HEK293 (cell line): ENCODE results near the gene GALNS.

ENCODE experiments used
- CTCF ChIA-PET: fragments of 350-600 bp; formaldehyde crosslinking; extraction: SDS; loops from one replicate; lab custom pipeline; 2021; ENCODE audit warnings: antibody characterized with exemption; lab: Yijun Ruan, JAX
- POLR2A ChIA-PET: fragments of 300-600 bp; formaldehyde crosslinking; extraction: SDS; loops from one replicate; lab custom pipeline; 2020; ENCODE audit warnings: antibody characterized with exemption, inconsistent platforms; lab: Yijun Ruan, JAX
- H3K27ac ChIP-seq: fragments of 200-500 bp; sonication (Bioruptor generic); 2 replicates; pipeline ENCODE4 v1.5.1; 2014; ENCODE audit warnings: low read depth, low read length, control low read depth, inconsistent platforms; ENCODE audit errors: extremely low read depth
- H3K36me3 ChIP-seq, 2 experiments: fragments of 200-500 bp in 1 of 2; sonication (Bioruptor generic) in 1 of 2; 1 replicate in 1 of 2; 2 replicates in 1 of 2; pipeline ENCODE4 v1.5.1; 2014 to 2017; ENCODE audit warnings: inconsistent platforms in 2 of 2, low read length in 2 of 2; ENCODE audit not compliant: control insufficient read depth in 2 of 2, insufficient read depth in 1 of 2
- H3K4me1 ChIP-seq: fragments of 200-500 bp; sonication (Bioruptor generic); 2 replicates; pipeline ENCODE4 v1.5.1; 2014; ENCODE audit warnings: mild to moderate bottlenecking, low read length, inconsistent platforms; ENCODE audit not compliant: control insufficient read depth, insufficient read depth
- H3K4me3 ChIP-seq: 2 replicates; pipeline ENCODE4 v1.5.1; 2011; ENCODE audit warnings: low read depth, mild to moderate bottlenecking, control low read depth, low read length, moderate library complexity
- H3K9me3 ChIP-seq: fragments of 200-500 bp; sonication (Bioruptor generic); 2 replicates; pipeline ENCODE4 v1.5.1; 2014; ENCODE audit warnings: low read depth, low read length, inconsistent platforms; ENCODE audit not compliant: control insufficient read depth, insufficient read depth
- EGR2 ChIP-seq: fragments of 450-650 bp; formaldehyde crosslinking; IDR thresholded peaks from 2 replicates; pipeline ENCODE4 v1.5.1; 2016; ENCODE audit warnings: low read depth, missing biosample characterization, missing genetic modification characterization
- GLI2 ChIP-seq: fragments of 450-650 bp; formaldehyde crosslinking; IDR thresholded peaks from 2 replicates; pipeline ENCODE4; 2017; ENCODE audit warnings: missing biosample characterization, missing genetic modification characterization, low read depth, borderline replicate concordance
- HOXA7 ChIP-seq: sonication (generic); formaldehyde crosslinking; IDR thresholded peaks from 2 replicates; pipeline ENCODE4 v1.8.1; 2022; ENCODE audit warnings: missing genetic modification reagents, borderline replicate concordance
- HOXC10 ChIP-seq: sonication (generic); formaldehyde crosslinking; IDR thresholded peaks from 2 replicates; pipeline ENCODE4 v1.8.1; 2023; ENCODE audit warnings: mild to moderate bottlenecking, missing genetic modification reagents
- HOXD13 ChIP-seq: sonication (generic); formaldehyde crosslinking; IDR thresholded peaks from 2 replicates; pipeline ENCODE4 v1.8.0; 2022; ENCODE audit warnings: missing genetic modification reagents, borderline replicate concordance
- IKZF3 ChIP-seq: fragments of 450-650 bp; IDR thresholded peaks from 2 replicates; pipeline ENCODE4 v1.5.0; 2018; ENCODE audit warnings: missing biosample characterization, mild to moderate bottlenecking, missing genetic modification characterization, moderate library complexity
- SCRT1 ChIP-seq: fragments of 450-650 bp; formaldehyde crosslinking; IDR thresholded peaks from 2 replicates; pipeline ENCODE4 v1.5.1; 2016; ENCODE audit warnings: missing biosample characterization, missing genetic modification characterization, borderline replicate concordance
- ZFHX2 ChIP-seq: fragments of 450-650 bp; formaldehyde crosslinking; conservative IDR thresholded peaks from 2 replicates; pipeline ENCODE4 v1.5.1; 2016; ENCODE audit warnings: missing biosample characterization, missing genetic modification characterization
- ZIC2 ChIP-seq: fragments of 450-650 bp; formaldehyde crosslinking; IDR thresholded peaks from 2 replicates; pipeline ENCODE4 v1.5.1; 2016; ENCODE audit warnings: missing biosample characterization, missing genetic modification characterization
- ZNF133 ChIP-seq: fragments of 450-650 bp; formaldehyde crosslinking; IDR thresholded peaks from 2 replicates; pipeline ENCODE4 v1.5.1; 2016; ENCODE audit warnings: missing biosample characterization, missing genetic modification characterization
- ZNF148 ChIP-seq: fragments of 450-650 bp; formaldehyde crosslinking; IDR thresholded peaks from 2 replicates; pipeline ENCODE4 v1.5.0; 2017; ENCODE audit warnings: missing biosample characterization, missing genetic modification characterization, borderline replicate concordance
- ZNF366 ChIP-seq: fragments of 450-650 bp; formaldehyde crosslinking; conservative IDR thresholded peaks from 2 replicates; pipeline ENCODE4 v1.5.1; 2016; ENCODE audit warnings: missing biosample characterization, missing genetic modification characterization
- ZNF449 ChIP-seq: fragments of 450-650 bp; formaldehyde crosslinking; IDR thresholded peaks from 2 replicates; pipeline ENCODE4 v1.5.1; 2017; ENCODE audit warnings: missing biosample characterization, mild to moderate bottlenecking, missing genetic modification characterization, moderate library complexity
- ZNF510 ChIP-seq: fragments of 450-650 bp; formaldehyde crosslinking; IDR thresholded peaks from 2 replicates; pipeline ENCODE4 v1.5.1; 2018; ENCODE audit warnings: mild to moderate bottlenecking, missing genetic modification characterization, missing biosample characterization; ENCODE audit not compliant: insufficient replicate concordance
- ZNF548 ChIP-seq: fragments of 450-650 bp; formaldehyde crosslinking; IDR thresholded peaks from 2 replicates; pipeline ENCODE4 v1.5.1; 2016; ENCODE audit warnings: missing biosample characterization, missing genetic modification characterization
- ZNF658 ChIP-seq: fragments of 450-650 bp; formaldehyde crosslinking; IDR thresholded peaks from 2 replicates; pipeline ENCODE4; 2016; ENCODE audit warnings: missing biosample characterization, missing genetic modification characterization
- ZNF707 ChIP-seq: fragments of 450-650 bp; formaldehyde crosslinking; IDR thresholded peaks from 2 replicates; pipeline ENCODE4 v1.5.1; 2016; ENCODE audit warnings: missing biosample characterization, missing genetic modification characterization
- ZNF747 ChIP-seq: fragments of 450-650 bp; formaldehyde crosslinking; IDR thresholded peaks from 2 replicates; pipeline ENCODE4 v1.5.1; 2016; ENCODE audit warnings: missing biosample characterization, missing genetic modification characterization
- ZNF76 ChIP-seq: fragments of 450-650 bp; formaldehyde crosslinking; IDR thresholded peaks from 2 replicates; pipeline ENCODE4; 2016; ENCODE audit warnings: low read depth, missing biosample characterization, missing genetic modification characterization, borderline replicate concordance
- ZNF768 ChIP-seq: fragments of 450-650 bp; formaldehyde crosslinking; IDR thresholded peaks from 2 replicates; pipeline ENCODE4 v1.5.1; 2018; ENCODE audit warnings: missing biosample characterization, mild to moderate bottlenecking, missing genetic modification characterization
- ZNF776 ChIP-seq: fragments of 450-650 bp; formaldehyde crosslinking; IDR thresholded peaks from 2 replicates; pipeline ENCODE4 v1.5.0; 2017; ENCODE audit warnings: missing biosample characterization, missing genetic modification characterization, borderline replicate concordance
- ZNF791 ChIP-seq: fragments of 450-650 bp; formaldehyde crosslinking; IDR thresholded peaks from 2 replicates; pipeline ENCODE4 v1.5.1; 2016; ENCODE audit warnings: missing biosample characterization, missing genetic modification characterization
- ZNF837 ChIP-seq: fragments of 450-650 bp; formaldehyde crosslinking; IDR thresholded peaks from 2 replicates; pipeline ENCODE4 v1.5.1; 2016; ENCODE audit warnings: missing biosample characterization, missing genetic modification characterization

The GALNS gene

DNA sequence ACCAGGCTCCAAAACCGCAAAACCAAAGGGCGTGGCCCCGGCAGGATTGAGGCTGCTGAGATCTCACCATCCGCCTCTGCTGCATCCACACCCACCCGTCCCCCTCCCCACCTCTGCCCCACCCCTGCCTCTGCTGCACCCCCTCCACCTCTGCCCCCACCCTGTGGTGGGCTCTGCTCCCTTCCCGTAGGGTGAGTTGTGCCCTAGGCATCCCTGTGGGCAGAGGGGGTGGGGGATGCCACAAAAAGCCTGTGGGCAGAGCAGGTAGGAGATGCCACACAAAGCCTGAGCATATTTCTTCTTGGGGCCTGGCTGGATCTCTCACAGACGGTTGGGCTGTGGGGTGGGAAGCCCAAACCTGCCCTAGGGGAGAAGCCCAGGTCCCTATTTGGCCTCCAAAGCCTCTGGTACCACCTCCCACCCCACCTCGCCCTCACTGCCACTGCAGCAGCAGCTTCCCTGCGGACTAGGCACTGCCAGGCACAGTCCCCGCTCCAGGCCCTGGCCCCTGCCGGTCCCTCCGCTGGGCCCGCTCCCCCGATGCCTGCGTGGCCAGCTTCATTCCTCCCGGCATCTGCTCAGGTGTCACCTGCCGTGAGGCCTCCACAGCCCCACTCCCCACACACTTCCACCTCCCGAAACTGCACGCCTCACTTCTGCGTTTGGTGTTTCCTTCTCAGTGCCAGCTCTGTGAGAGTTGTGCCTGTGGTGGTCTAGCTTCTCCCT, 21.0 kb upstream of the GALNS start:
- Histone ChIP-seq H3K9me3 (no peaks in the 10 kb centered on the region), H3K27ac (no peak overlapping the region), H3K4me1 (no peaks in the 10 kb centered on the region), H3K4me3 (no peak overlapping the region), H3K36me3 (no peaks in the 10 kb centered on the region)
- CTCF ChIA-PET, result no interaction called here
- POLR2A ChIA-PET, result no interaction called here
- no peak for TF ChIP-seq ZNF133 (tag by site-specific recombination)
- no peak for TF ChIP-seq ZNF366 (tag by site-specific recombination)
- peak; percentile 65 for TF ChIP-seq ZFHX2 (tag by site-specific recombination)
- peak; percentile 70 for TF ChIP-seq EGR2 (tag by site-specific recombination)
- TF ChIP-seq ZNF449, result peak; percentile 72
- TF ChIP-seq ZNF707, result no peak

GRCh38 chr16:88876942-88877526, 20.3 kb upstream of the GALNS start:
- POLR2A ChIA-PET, result no interaction called here

GRCh38 chr16:88875703-88876234, 19.0 kb upstream of the GALNS start:
- POLR2A ChIA-PET, result no interaction called here
- TF ChIP-seq ZNF76 (tag by site-specific recombination) (no peak), GLI2 (tag by site-specific recombination) (no peak), ZNF747 (tag by site-specific recombination) (no peak), ZNF148 (tag by site-specific recombination) (no peak), ZIC2 (tag by site-specific recombination) (no peak), HOXC10 (CRISPR knock-in tag) (no peak), ZNF548 (tag by site-specific recombination) (no peak)
- Histone ChIP-seq H3K4me1 (no peaks in the 10 kb centered on the region), H3K36me3 (no peaks in the 10 kb centered on the region), H3K9me3 (no peaks in the 10 kb centered on the region), H3K27ac (no peak overlapping the region), H3K4me3 (no peak overlapping the region)
- CTCF ChIA-PET, result no interaction called here

More at GRCh38 chr16:88876942-88877526, 20.3 kb upstream of the GALNS start:
- CTCF ChIA-PET, result no interaction called here
- H3K4me3 ChIP-seq, result no peak overlapping the region
- TF ChIP-seq HOXA7 (CRISPR knock-in tag), result no peak
- no peak for TF ChIP-seq IKZF3 (tag by site-specific recombination)
- no peak for TF ChIP-seq ZNF768 (tag by site-specific recombination)
- no peak for TF ChIP-seq EGR2 (tag by site-specific recombination)
- no peak for TF ChIP-seq SCRT1 (tag by site-specific recombination)
- TF ChIP-seq ZNF658 (tag by site-specific recombination), result no peak
- TF ChIP-seq ZNF837 (tag by site-specific recombination), result no peak
- no peak for TF ChIP-seq ZNF510 (tag by site-specific recombination)
- no peak for TF ChIP-seq HOXD13 (CRISPR knock-in tag)
- no peak for TF ChIP-seq ZNF791 (tag by site-specific recombination)
- TF ChIP-seq ZNF776, result no peak
- TF ChIP-seq, all 188 proteins: peak for 0
- Histone ChIP-seq H3K36me3 (no peaks in the 10 kb centered on the region), H3K9me3 (no peaks in the 10 kb centered on the region), H3K4me1 (no peaks in the 10 kb centered on the region), H3K27ac (no peak overlapping the region)
